Ovary (tissue), 9 donors: Measurements from ENCODE around the gene CXCR1. TPM values are rescaled to one million over a fixed set of nuclear protein-coding genes. Genes with fewer than 3 reads are reported as not detected.

Experiments used
- DNase-seq, 5 donors: peaks; one replicate each; pipeline ENCODE4 v3.0.0-alpha.2; 2019 to 2020
- H3K27ac ChIP-seq, 2 donors: fragments of 200-600 bp; one replicate each; pipeline versions ENCODE4 v1.5.1 to v1.8.0; 2019 to 2022
- H3K27me3 ChIP-seq: fragments of 200-600 bp; one replicate; pipeline ENCODE4 v1.8.0; 2022
- H3K36me3 ChIP-seq: fragments of 200-600 bp; sonication (generic); one replicate; pipeline ENCODE4 v1.5.1; 2019
- H3K4me1 ChIP-seq: one replicate; pipeline ENCODE4 v1.8.1; 2013; ENCODE audit warnings: mild to moderate bottlenecking, moderate library complexity; ENCODE audit not compliant: insufficient read depth
- H3K4me3 ChIP-seq: fragments of 200-600 bp; sonication (generic); one replicate; pipeline ENCODE4 v1.5.1; 2017
- H3K9me3 ChIP-seq, 2 donors: fragments of 200-600 bp in 1 of 2; sonication (generic) in 1 of 2; one replicate each; pipeline versions ENCODE4 v1.5.1 to v1.8.1; 2013 to 2019; ENCODE audit warnings: mild to moderate bottlenecking in 1 of 2, moderate library complexity in 1 of 2
- EP300 ChIP-seq: sonication (generic); formaldehyde crosslinking; IDR thresholded peaks from one replicate; pipeline ENCODE4 v1.6.1; 2017; ENCODE audit warnings: antibody characterized with exemption
- POLR2A ChIP-seq: fragments of 450-650 bp; IDR thresholded peaks from one replicate; pipeline ENCODE4 v1.6.1; 2017; ENCODE audit warnings: antibody characterized with exemption, mild to moderate bottlenecking, moderate library complexity
- WGBS, 3 donors: extraction: QIAGEN DNeasy Blood & Tissue Kit in 1 of 3; methylation state at CpG; one replicate each; pipeline versions ENCODE4 v1.1.5 to v1.1.7; 2013 to 2017; 5-methylcytosine and 5-hydroxymethylcytosine counted together
- intact Hi-C, 4 donors: fragments of 100-400 bp; cut with DNase I; formaldehyde crosslinking; loops; one replicate each; pipeline versions ENCODE4 v1.11.0 to v1.15.1; 2022 to 2023
- polyA plus RNA-seq, 2 donors: library from polyadenylated mRNA; stranded (reverse); fragments of 200-250 nt in 1 of 2; fragments of 350-450 nt in 1 of 2; fragmentation: Illumina TruSeq in 1 of 2; extraction: RNeasy Lipid Tissue Mini Kit (QIAGEN cat#74804) in 1 of 2; gene quantifications; one replicate each; pipeline ENCODE4 v1.2.3, GENCODE V29; 2013 to 2014
- total RNA-seq, 7 donors: library from RNA; depleted of rRNA in 2 of 7; stranded (reverse); fragments of >200 nt in 2 of 7; fragmentation: NEBNext Ultra II Directional in 3 of 7; extraction: Animal tissue kit (Norgen Biotek cat#: 25700) in 3 of 7; gene quantifications; one replicate each; pipeline versions ENCODE4 v1.1.0 to v1.2.4, GENCODE V29; 2016 to 2023
- TF ChIP-seq, protein P1 (sequence below), 3 donors: fragments of 450-650 bp in 2 of 3; fragments of 200-600 bp in 1 of 3; IDR thresholded peaks; one replicate each; pipeline versions ENCODE4 v1.5.1 to v1.8.0; 2016 to 2022; ENCODE audit warnings: antibody characterized with exemption in 3 of 3, mild to moderate bottlenecking in 1 of 3
- donor health status: DM: no; HTN: no; CAD: no; lungs with moderate emphysema.
- donor health status: DM: no; HTN: no; CAD: no.
- donor health status: Bipolar disorder and iron deficiency.
- donor health status: DM: yes; HTN: yes; CAD: no.
- donor health status: DM: no; HTN: no; CAD: no.
- donor health status: DM: yes; HTN: yes; CAD: no.

CXCR1 gene
- total and polyA plus RNA-seq, 9 donors = 0.04 to 1.4 (median 0.32) TPM; not detected in 3

DNA sequence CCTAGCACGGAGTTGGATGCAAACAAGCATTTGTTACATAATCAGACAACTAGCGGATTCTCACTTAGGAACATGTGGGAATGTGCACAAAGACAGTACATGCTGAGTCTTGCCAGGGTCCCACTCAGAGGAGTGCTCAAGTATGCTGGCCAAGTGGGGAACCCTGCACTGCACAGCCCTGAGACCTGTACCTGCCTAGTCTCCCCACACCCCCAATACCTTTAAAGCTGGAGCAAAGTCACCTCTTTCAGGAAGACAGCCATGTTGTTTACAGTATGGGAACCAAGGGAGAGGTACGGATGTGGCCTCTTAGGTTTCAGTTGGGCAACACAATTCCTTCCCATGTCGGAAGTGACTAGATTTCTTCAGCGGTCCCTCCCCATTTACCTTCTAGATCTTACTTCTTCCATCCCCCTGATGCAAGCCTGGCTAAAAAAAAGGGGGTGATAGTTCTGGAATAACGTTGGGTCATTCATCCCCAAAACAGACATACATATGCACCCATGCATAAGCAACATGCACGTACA is 10.7 kb downstream of the CXCR1 start:
- Histone ChIP-seq H3K9me3 (no peaks in the 10 kb centered on the region), H3K27me3 (no peaks in the 10 kb centered on the region), H3K4me1 (no peaks in the 10 kb centered on the region), H3K4me3 (no peak overlapping the region), H3K27ac (no peak overlapping the region), H3K36me3 (no peaks in the 10 kb centered on the region)
- intact Hi-C loops = no loop called here
- TF ChIP-seq, protein P1, sequence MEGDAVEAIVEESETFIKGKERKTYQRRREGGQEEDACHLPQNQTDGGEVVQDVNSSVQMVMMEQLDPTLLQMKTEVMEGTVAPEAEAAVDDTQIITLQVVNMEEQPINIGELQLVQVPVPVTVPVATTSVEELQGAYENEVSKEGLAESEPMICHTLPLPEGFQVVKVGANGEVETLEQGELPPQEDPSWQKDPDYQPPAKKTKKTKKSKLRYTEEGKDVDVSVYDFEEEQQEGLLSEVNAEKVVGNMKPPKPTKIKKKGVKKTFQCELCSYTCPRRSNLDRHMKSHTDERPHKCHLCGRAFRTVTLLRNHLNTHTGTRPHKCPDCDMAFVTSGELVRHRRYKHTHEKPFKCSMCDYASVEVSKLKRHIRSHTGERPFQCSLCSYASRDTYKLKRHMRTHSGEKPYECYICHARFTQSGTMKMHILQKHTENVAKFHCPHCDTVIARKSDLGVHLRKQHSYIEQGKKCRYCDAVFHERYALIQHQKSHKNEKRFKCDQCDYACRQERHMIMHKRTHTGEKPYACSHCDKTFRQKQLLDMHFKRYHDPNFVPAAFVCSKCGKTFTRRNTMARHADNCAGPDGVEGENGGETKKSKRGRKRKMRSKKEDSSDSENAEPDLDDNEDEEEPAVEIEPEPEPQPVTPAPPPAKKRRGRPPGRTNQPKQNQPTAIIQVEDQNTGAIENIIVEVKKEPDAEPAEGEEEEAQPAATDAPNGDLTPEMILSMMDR (IDR thresholded peaks at IDR 0.05) = no peak
- TF ChIP-seq POLR2A = no peak
- TF ChIP-seq EP300 = no peak
- 79 to 84% (median 82%) methylated on average over 7 of the region's 7 CpGs for WGBS, 3 donors
- DNase-seq = no peak

- H3K36me3 ChIP-seq = no peaks in the 10 kb centered on the region
- no peak overlapping the region for H3K27ac ChIP-seq
- intact Hi-C loops = no loop called here
- H3K9me3 ChIP-seq = no peaks in the 10 kb centered on the region
- H3K4me3 ChIP-seq = no peak overlapping the region
- H3K27me3 ChIP-seq = no peaks in the 10 kb centered on the region
- WGBS, 3 donors = 54 to 67% (median 60%) methylated on average over 1 of the region's 1 CpG
- no peaks in the 10 kb centered on the region for H3K4me1 ChIP-seq
- TF ChIP-seq POLR2A (no peak), EP300 (no peak)
- TF ChIP-seq, protein P1 (IDR thresholded peaks at IDR 0.05) = no peak
- DNase-seq = no peak
These were observed 14.0 kb downstream of the CXCR1 start for GRCh38 chr2:218152777-218153176.

GRCh38 chr2:218152172-218152571 is 14.6 kb downstream of the CXCR1 start:
- TF ChIP-seq, protein P1 (IDR thresholded peaks at IDR 0.05) = no peak
- TF ChIP-seq EP300 (no peak), POLR2A (no peak)
- Histone ChIP-seq H3K4me3 (no peak overlapping the region), H3K27ac (no peak overlapping the region), H3K36me3 (no peaks in the 10 kb centered on the region), H3K27me3 (no peaks in the 10 kb centered on the region), H3K9me3 (no peaks in the 10 kb centered on the region), H3K4me1 (no peaks in the 10 kb centered on the region)
- intact Hi-C loops = no loop called here
- WGBS, 3 donors = 89 to 91% (median 91%) methylated on average over 8 of the region's 8 CpGs
- no peak for DNase-seq

- no peak for DNase-seq
- Histone ChIP-seq H3K4me3 (no peak overlapping the region), H3K27me3 (no peaks in the 10 kb centered on the region), H3K4me1 (no peaks in the 10 kb centered on the region), H3K36me3 (no peaks in the 10 kb centered on the region), H3K27ac (no peak overlapping the region), H3K9me3 (no peaks in the 10 kb centered on the region)
- WGBS, 3 donors = 84 to 86% (median 84%) methylated on average over 5 of the region's 5 CpGs
- TF ChIP-seq EP300 (no peak), POLR2A (no peak)
- TF ChIP-seq, protein P1 (IDR thresholded peaks at IDR 0.05) = no peak
- intact Hi-C loops = no loop called here
These were observed 16.8 kb downstream of the CXCR1 start for GRCh38 chr2:218149848-218150440.
